Fibroblast of peridontal ligament (primary cell): Measurements from ENCODE around the gene HOXB3.
"Not testable (repeated sequence)": the region's sequence is repeated elsewhere in the genome, so short reads cannot be mapped to it uniquely, and the experiment has no call there.

ENCODE experiments used
- DNase-seq: peaks from one replicate; pipeline ENCODE4 v3.0.0-alpha.2; 2010; ENCODE audit errors: extremely low read depth

The HOXB3 gene

DNA sequence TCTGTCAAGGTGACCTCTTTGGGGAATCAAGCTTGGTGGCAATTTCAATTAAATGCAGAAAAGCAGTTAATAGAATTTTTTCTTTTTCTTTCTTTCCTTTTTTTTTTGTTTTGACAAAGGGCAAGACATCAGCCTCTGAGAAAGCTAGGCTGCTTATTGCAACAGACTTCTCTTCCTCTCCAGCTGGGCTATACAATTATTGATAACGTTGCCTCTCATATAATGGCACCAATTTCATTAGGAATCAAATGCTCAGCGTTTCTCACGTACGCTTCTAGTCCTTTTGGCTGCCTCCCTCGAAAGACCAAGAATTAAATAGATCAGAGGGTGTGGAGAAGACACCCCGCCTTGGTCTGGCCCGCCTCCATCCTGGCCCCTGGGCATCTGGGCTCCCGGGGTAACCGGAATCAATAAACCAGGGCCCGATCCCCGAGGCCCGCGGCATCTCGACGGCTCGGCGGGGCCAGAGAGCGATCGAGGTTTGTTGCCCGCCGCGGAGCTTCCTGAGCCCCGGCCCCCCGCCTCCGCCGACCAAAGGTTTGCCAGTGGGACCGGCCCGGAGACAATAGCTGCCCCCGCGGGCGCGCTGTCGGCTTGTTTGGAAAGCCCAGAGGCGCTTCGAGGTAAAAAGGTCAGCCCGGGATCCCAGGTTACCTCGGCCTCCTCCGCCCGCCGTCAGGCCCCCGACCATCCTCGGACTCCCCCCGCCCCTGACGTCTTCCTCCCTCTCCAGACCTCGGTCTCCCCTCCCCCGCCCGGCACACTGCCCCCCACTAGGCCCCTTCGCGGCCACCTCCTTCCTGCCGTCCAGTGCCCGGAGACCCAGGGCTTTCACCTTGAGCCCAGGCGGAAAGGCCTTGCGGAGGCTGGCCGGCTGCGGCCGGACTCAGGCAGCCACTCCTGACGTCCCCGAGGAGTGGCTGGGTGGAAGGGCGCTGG, 63.2 kb downstream of the HOXB3 start:
- no peak for DNase-seq

DNA sequence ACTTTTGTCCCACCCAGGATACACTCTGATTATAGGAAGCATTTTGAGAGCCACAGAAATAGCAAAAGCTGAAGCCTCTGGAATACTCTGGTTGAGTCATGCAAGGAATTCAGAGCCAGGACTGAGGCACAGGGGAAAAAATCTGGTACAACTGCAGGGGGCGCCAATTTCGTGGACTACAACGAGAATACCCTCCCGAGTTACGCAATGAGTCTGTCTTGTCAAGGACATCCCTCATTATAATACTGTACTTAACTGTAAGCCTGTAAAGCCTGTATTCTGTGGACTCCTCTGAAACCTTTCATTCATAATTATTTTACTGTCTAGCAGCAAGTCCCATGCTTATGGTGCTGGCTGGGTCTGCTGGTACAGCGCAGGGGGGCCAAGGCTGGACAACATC, 67.0 kb downstream of the HOXB3 start:
- no peak for DNase-seq

DNA sequence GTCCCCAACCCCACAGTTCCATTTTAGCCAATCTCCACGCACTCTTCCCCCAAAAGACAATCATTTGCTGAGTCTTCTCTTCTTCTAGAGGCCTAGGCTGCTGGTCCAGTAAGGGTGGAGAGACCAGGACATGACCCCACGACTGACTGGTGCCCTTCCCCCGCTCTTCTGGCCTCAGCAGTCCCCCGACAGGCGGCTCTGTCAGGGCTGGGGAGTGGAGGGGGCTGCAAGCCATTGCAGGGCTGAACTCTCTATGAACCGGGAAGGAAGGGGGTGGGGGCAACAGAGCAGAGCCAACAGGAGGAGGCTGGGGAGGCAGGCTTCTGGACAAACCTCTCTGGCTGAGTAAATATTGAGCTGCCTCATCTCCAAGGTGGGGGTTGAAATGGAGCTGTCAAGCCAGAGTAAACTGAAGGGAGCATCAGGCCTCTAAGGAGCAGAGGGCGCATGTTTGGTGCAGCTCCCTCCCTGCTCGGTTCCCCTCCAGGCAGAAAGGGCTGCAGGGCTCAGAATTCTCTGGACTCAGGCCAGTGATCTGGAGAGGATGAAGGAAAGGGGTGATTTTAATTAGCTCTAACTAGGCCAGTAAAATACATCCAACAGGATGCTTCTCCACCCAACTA, 67.9 kb downstream of the HOXB3 start:
- DNase-seq = no peak

DNA sequence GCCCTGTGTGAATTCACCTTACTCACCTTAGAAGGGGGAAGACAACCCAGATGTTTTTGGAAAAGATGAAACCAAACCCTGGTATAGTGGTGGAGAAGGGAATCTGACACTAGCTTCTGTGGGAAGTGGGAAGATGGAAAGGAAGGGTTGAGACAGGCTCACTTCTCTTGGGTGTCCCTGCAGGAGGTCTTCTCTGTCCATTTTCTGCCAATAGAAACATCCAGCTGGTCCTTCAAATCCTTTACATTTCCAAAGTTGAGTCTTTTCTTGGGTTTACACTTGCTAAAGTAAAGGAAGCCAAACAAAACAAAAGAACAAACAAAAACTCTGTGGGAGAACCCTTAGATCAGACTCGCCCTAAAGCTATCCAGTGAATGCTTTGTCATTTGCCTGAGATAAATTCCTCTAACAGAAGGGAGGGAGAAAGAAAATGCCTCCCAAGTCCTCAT, 69.4 kb downstream of the HOXB3 start:
- no peak for DNase-seq

DNA sequence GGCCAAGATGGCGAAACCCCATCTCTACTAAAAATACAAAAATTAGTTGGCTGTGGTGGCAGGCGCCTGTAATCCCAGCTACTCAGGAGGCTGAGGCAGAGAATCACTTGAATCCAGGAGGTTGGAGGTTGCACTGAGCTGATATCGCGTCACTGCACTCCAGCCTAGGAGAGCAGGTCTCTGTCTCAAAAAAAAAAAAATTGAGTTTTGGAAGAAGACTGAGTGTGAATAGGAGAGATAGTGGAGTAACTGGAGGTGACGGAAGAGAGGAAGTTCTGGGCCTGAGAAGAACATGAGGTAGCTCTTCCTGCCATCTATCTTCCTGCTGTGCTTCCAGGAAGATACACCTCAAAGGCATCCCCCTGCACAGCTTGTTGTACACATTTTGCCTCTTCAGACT, 70.6 kb downstream of the HOXB3 start:
- no peak for DNase-seq

DNA sequence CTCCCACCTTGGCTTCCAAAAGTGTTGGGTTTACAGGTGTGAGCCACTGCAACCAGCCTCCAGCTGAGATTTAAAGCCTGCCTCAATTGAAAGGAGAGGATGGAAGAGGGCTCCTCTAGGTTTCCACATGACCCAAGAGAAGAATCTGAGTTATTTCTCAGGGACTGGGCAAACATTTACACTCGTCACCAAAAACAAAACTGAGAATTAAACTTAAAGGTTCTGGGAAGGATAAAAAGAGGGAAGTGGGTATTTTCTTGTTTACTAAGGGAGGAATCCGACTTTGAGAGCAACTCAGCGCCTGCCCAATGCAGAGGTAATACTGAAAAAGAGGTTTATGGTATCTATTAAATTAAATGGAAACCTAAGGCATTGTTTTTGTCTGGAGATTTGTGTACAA, 72.6 kb downstream of the HOXB3 start:
- DNase-seq = no peak

DNA sequence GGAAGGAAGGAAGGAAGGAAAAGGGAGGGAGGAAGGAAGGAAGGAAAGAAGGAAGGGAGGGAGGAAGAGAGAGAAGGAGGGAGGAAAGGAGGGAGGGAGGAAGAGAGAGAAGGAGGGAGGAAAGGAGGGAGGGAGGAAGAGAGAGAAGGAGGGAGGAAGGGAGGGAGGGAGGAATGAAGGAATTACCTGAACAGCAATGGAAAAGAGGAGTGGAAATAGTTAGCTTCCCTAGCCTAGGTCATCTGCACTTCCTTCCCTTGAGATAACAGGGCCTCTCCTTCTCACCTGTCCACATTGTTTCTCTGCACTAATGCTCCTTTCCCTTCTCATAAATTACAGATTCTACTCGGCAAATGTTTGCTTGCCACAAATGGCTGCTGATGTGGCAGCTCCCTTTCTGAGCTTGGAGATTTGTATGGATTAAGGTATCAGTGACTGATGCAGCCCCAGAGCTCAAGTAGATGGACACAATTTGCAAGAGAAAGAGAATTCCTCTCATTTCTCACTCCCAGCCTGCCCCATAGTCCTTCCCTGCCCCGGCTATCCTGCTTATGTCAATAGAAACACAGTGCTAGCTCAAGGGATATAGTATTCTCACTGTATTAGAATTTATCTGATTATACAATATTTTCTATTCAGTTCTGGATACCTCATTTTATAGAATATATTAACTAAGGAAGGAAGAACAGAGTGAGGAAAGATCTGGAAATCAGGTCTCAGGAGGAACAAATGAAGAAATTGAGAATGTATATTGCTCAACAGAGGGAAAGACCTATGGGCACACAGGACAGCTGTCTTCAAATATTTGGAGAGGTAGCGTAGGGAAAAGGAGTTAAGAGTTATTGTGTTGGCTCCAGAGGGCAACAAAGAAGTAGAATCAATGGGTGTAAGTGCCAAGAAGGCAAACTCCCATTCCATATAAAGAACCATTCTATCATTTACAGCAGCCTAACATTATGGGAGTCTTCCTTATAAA, 73.8 kb downstream of the HOXB3 start:
- DNase-seq = no peak

DNA sequence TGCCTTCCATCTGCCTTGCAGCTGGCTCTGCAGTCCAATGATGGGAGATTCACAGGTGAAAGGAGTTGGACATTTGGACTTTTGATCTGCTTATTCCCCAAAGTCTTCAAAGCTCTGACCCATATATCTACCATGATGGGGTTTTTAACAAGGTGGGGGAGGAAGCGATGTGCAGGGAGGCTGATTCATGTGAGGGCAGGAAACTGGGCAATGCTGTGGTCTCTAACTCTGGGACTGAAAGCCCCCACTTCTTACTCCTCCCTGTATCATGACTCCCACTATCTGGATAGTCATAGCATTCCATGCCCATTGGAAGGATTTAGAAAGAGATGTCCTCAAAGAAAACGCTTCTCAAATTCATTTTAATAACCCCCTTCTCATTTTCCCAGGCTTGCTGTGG, 75.6 kb downstream of the HOXB3 start:
- no peak for DNase-seq

DNA sequence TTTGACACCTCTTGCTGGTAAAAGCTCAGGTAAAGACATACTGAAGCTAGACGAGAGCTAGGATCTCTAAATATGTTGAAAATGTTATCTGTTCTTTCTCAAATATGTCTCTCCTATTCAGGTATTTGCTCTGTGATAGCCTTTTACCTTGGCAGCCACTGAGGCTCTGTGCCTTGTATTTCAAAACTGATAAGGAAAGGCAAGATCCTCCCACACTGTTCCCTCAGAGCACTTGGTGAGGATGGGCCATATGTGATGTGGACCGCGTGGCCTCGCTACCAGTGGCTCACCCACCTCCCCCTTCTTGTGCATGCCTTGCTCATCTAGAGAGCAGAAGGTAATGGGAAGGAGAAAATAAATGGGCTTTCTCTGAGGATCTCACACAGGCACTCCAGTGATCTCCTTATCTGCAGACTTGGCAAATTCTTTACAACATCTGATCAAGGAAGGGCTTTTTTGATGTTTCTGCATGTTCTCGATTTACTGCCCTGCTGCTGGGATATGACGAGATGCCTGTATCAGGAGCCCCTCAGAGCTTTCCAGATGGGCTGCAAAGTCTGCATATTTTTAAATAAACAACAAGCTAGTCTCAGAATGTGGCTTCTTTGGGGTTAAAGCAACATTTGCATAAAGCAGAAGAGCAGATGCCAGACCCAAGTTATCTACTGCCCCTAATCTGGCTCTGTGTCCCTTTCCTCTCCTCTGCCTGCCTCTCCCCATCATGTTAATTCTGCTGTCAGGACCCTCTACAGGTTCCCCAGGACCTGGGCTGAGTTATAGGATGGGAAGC, 76.2 kb downstream of the HOXB3 start:
- DNase-seq = no peak

DNA sequence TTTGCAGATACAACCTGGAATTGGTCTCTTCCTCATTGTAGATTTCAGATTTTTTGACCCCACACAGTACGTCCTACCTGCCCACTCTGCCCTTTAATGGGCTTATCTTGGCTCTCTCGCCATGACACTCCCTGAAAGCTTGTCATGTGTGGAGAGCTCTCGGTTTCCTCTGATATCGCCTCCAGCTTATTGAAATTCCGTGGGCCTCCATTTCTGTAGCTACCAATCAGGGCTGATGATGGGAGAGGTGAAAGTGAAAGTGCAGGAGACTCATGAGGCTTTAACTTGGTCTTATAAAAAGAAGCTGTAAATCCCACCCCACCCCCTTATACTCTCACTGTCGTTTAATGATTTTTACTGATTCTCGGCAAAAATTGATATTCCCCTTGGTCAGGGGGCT, 76.9 kb downstream of the HOXB3 start:
- DNase-seq = no peak

DNA sequence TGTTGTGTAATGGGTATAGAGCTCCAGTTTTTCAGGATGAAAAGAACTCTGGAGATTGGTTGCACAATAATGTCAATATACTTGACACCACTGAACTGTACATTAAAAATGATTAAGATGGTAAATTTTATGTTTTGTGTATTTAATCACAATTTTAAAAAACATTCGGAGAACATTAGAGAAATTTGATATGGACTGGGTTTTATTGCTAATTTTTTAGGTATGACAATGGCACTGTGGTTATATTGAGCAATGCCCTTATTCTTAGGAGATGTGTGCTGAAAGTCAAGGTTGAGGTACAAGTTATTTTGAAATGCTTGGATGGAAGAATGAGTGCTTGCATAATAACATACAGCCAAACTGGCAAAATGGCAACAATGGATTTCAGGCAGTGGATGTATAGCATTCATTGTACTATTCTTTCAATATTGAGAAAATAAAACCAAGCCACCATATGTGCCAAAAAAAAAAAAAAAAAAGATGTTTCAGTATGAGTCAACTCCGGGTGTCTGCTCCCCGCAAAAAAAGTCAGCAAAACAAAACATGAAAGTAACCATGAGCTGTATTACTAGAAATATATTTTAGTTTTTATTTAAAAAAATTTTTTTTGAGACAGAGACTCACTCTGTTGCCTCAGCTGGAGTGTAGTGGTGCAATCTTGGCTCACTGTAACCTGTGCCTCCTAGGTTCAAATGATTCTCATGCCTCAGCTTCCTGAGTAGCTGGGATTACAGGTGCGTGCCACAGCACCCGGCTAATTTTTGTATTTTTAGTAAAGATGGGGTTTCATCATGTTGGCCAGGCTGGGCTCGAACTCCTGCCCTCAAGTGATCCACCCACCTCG, 79.1 kb downstream of the HOXB3 start:
- DNase-seq = no peak

DNA sequence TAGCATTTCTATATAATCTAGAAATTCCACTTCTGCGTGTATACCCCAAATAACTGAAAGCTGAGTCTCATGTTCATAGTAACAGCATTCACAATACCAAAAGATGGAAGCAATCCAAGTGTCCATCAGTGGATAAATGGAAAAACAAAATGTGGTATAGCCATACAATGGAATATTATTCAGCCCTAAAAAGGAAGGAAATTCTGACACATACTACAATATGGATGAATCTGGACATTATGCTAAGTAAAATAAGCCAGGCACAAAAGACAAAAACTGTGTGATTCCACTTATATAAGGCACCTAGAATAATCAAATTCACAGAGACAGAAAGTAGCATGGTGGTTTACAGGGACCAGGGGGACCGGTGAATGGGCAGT, 79.7 kb downstream of the HOXB3 start:
- DNase-seq = no peak

DNA sequence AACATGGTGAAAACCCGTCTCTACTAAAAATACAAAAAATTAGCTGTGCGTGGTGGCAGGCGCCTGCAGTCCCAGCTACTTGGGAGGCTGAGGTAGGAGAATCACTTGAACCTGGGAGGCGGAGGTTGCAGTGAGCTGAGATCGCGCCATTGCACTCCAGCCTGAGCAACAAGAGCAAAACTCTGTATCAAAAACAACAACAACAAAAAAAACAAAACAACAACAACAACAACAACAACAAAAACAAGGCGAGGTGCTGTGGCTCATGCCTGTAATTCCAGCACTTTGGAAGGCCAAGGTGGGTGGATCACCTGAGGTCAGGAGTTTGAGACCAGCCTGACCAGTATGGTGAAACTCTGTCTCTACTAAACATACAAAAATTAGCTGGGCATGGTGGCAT, 80.3 kb downstream of the HOXB3 start:
- not testable (repeated sequence) for DNase-seq

DNA sequence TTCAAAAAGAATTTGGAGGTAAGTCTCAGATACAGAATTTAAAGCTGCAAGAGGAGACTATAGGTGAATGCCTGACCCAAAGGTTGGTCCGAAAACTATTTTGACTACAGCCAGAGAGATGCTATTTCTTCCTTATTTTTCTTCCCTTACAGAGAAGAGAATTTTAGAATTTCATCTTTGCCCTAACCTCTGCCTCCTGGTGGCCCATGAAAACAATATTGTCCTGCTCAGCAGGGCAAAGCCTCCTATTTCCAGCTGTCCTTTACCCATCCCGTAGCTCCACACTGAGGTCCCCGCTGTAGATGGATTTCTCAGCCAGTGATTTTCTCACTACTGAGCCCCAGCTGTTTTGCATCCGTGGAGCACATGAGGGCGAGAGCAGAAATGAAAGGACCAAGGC, 83.8 kb downstream of the HOXB3 start:
- DNase-seq = no peak

DNA sequence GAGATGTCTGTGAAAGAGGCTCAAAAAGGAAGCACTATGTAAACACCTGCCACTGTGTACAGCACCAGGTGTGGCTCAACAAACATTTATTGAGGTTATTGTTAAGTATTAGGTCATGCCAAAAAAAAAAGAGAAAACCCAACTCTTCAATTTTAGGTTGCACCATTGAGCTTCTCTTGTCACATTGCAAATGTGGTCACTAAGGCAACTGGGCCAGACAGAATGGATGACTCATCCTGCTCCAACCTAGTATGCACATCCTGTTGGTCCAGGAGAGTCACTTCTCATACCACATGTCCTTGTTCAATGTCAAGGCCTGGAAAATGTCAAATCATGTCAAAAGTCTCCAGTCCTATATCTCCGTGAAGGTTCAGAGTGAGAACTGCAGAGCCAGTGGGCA, 84.3 kb downstream of the HOXB3 start:
- DNase-seq = peak; percentile 30

DNA sequence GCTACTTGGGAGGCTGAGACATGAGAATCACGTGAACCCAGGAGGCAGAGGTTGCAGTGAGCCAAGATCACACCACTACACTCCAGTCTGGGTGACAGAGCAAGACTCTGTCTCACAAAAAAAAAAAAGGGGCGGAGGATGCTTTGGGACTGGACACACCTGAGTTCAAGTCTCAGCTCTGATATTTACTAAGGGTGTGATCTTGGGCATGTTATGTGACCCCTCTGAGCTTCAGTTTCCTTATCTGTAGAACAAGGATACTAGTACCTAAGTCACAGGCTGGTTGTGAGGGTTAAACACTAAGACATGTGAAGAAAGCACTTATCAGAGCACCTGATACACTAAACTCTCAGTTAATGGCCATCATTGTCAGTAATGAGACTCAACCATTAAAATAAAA, 85.1 kb downstream of the HOXB3 start:
- no peak for DNase-seq

DNA sequence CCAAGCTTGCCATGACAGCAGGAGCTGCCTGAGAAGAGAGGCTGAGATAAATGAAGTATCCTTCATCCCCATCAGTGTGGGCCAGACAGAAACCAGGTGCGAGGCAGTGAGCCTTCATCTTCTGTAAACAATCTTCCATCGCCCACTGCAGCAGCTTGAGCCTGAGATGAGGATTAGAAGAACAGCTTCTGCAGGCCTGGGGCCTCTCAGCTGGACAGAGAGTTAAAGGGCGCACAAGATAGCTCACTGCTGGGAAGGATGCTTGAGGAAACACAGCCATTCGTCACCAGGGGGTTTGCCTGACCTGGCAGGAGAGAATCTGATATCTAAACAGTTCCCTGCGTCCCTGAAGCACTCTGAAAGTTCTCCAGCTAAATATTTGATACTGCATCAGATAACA, 86.3 kb downstream of the HOXB3 start:
- DNase-seq = no peak

DNA sequence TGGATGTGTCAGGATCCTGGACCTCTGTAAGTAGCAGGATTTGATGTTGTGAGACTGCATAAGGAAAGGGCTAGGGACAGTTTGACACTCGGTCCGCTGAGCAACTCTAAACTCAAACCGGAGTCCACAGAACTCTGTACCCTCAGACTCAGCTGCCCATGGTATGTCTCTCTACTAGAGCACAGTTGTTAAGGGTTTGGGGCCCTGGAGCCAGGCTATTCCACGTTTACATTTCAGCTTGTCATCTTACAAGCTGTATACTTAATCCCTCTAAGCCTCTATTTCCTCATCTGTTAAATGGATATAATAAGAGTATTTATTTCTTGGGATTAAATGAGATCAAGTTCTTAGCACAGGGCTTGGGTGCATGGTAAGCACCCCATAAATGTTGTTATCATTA, 87.1 kb downstream of the HOXB3 start:
- DNase-seq = no peak

DNA sequence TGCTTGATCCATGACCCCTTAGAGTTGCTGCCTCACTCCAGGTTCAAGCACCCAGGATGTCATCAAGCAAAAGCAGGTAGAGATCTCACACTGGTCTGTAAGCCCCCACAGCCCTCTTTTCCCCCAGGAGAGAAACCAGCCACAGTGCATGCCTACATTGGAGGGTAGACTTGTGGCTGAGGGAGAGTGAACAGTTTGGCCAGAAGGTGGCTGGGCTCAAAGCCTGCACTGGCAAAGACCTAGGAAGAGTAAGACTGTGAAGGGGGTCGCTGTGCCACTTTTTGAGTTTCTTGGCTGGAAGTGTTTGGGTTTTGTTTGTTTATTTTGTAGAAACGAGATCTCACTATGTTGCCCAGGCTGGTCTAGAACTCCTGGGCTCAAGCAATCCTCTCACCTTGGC, 87.7 kb downstream of the HOXB3 start:
- no peak for DNase-seq
